GM23338 (cell line): ENCODE data around the gene AGAP1.

Source experiments
- CREB1 ChIP-seq: fragments of 250-450 bp; sonication (Bioruptor Pico); IDR thresholded peaks from 2 replicates; pipeline ENCODE4 v1.5.0; 2020; ENCODE audit warnings: low read depth, mild to moderate bottlenecking, moderate library complexity
- EZH2 ChIP-seq: fragments of 200-600 bp; sonication (generic); IDR thresholded peaks from one replicate; pipeline ENCODE4 v1.8.0; 2017; ENCODE audit warnings: antibody characterized with exemption, mild to moderate bottlenecking, low read depth; ENCODE audit not compliant: unreplicated experiment
- JUNB ChIP-seq: IDR thresholded peaks from one replicate; pipeline ENCODE4 v1.6.1; 2016; ENCODE audit warnings: antibody characterized with exemption; ENCODE audit not compliant: unreplicated experiment
- POLR2AphosphoS5 ChIP-seq: IDR thresholded peaks from 2 replicates; pipeline ENCODE4 v1.6.1; 2016; ENCODE audit warnings: antibody characterized with exemption, low read depth
- STAT1 ChIP-seq: IDR thresholded peaks from one replicate; pipeline ENCODE4 v1.6.1; 2016; ENCODE audit warnings: antibody characterized with exemption; ENCODE audit not compliant: unreplicated experiment
- TF ChIP-seq, protein P1 (sequence below), 2 experiments: fragments of 200-600 bp in 1 of 2; sonication (generic) in 1 of 2; conservative IDR thresholded peaks; 2 replicates each; pipeline versions ENCODE4 v1.5.1 to v1.6.1; 2016 to 2017; ENCODE audit warnings: antibody characterized with exemption in 2 of 2, low read depth in 2 of 2, mild to moderate bottlenecking in 2 of 2, moderate library complexity in 1 of 2
- TF ChIP-seq, protein P2 (sequence below): IDR thresholded peaks from one replicate; pipeline ENCODE4 v1.6.1; 2018; ENCODE audit warnings: antibody characterized with exemption; ENCODE audit not compliant: unreplicated experiment

DNA sequence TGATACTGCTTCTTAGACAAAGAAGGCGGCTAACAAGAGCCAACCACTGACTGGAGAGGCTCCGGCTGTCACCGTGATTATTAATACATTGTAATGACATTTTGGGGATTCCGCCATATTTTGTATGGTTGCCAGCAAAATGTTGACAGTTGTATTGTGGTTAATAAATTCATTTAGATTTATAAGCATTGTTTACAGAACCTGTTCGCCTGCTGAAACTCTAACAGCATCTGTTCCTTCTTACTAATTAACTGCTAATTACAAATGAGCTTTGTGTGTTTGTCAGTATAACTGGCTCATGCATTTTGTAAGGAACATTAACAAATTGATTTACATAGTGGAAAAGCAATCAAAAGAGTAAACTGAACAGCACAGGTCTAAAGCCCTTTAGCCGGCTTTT is 342.0 kb downstream of the AGAP1 start:
- TF ChIP-seq, protein P1, sequence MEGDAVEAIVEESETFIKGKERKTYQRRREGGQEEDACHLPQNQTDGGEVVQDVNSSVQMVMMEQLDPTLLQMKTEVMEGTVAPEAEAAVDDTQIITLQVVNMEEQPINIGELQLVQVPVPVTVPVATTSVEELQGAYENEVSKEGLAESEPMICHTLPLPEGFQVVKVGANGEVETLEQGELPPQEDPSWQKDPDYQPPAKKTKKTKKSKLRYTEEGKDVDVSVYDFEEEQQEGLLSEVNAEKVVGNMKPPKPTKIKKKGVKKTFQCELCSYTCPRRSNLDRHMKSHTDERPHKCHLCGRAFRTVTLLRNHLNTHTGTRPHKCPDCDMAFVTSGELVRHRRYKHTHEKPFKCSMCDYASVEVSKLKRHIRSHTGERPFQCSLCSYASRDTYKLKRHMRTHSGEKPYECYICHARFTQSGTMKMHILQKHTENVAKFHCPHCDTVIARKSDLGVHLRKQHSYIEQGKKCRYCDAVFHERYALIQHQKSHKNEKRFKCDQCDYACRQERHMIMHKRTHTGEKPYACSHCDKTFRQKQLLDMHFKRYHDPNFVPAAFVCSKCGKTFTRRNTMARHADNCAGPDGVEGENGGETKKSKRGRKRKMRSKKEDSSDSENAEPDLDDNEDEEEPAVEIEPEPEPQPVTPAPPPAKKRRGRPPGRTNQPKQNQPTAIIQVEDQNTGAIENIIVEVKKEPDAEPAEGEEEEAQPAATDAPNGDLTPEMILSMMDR (conservative IDR thresholded peaks at IDR 0.05; ENCODE audit: low read depth in 2 of 2) = no peak
- TF ChIP-seq POLR2AphosphoS5 = no peak
- TF ChIP-seq JUNB = no peak
- TF ChIP-seq STAT1 = no peak
- no peak for TF ChIP-seq EZH2
- TF ChIP-seq, protein P2, sequence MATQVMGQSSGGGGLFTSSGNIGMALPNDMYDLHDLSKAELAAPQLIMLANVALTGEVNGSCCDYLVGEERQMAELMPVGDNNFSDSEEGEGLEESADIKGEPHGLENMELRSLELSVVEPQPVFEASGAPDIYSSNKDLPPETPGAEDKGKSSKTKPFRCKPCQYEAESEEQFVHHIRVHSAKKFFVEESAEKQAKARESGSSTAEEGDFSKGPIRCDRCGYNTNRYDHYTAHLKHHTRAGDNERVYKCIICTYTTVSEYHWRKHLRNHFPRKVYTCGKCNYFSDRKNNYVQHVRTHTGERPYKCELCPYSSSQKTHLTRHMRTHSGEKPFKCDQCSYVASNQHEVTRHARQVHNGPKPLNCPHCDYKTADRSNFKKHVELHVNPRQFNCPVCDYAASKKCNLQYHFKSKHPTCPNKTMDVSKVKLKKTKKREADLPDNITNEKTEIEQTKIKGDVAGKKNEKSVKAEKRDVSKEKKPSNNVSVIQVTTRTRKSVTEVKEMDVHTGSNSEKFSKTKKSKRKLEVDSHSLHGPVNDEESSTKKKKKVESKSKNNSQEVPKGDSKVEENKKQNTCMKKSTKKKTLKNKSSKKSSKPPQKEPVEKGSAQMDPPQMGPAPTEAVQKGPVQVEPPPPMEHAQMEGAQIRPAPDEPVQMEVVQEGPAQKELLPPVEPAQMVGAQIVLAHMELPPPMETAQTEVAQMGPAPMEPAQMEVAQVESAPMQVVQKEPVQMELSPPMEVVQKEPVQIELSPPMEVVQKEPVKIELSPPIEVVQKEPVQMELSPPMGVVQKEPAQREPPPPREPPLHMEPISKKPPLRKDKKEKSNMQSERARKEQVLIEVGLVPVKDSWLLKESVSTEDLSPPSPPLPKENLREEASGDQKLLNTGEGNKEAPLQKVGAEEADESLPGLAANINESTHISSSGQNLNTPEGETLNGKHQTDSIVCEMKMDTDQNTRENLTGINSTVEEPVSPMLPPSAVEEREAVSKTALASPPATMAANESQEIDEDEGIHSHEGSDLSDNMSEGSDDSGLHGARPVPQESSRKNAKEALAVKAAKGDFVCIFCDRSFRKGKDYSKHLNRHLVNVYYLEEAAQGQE = no peak
- no peak for TF ChIP-seq CREB1
